HCT116 (cell line): ENCODE measurements around the gene CREB3.

Experiments used
- CBX3 ChIP-seq: IDR thresholded peaks from 2 replicates; pipeline ENCODE4 v1.6.1; 2012; ENCODE audit warnings: low read depth
- CEBPB ChIP-seq: IDR thresholded peaks from 2 replicates; pipeline ENCODE4 v1.6.1; 2012; ENCODE audit warnings: low read depth
- CTCF ChIP-seq, 3 experiments: fragments of 200-600 bp in 1 of 3; sonication (generic) in 1 of 3; IDR thresholded peaks in 2 of 3; conservative IDR thresholded peaks in 1 of 3; 2 replicates each; pipeline ENCODE4 v1.5.1; 2012 to 2017; ENCODE audit warnings: low read depth in 2 of 3, low read length in 2 of 3, antibody characterized with exemption in 1 of 3, borderline replicate concordance in 1 of 3, control low read depth in 1 of 3, mild to moderate bottlenecking in 1 of 3, mixed read lengths in 1 of 3, mixed run types in 1 of 3, moderate library complexity in 1 of 3; ENCODE audit not compliant: insufficient read depth in 1 of 3
- JUND ChIP-seq: IDR thresholded peaks from 2 replicates; pipeline ENCODE4 v1.6.1; 2012
- RAD21 ChIP-seq: IDR thresholded peaks from 2 replicates; pipeline ENCODE4 v1.6.1; 2012; ENCODE audit warnings: low read depth, mild to moderate bottlenecking
- SRF ChIP-seq: IDR thresholded peaks from 2 replicates; pipeline ENCODE4 v1.6.1; 2012; ENCODE audit warnings: low read depth
- TCF7L2 ChIP-seq: IDR thresholded peaks from 2 replicates; pipeline ENCODE4 v1.7.0; 2011; ENCODE audit warnings: borderline replicate concordance, inconsistent platforms; ENCODE audit not compliant: insufficient read depth, insufficient read length; ENCODE audit errors: extremely low read depth
- ZNF274 ChIP-seq: fragments of 200-500 bp; sonication (Bioruptor generic); IDR thresholded peaks from 2 replicates; pipeline ENCODE4 v1.6.1; 2014; ENCODE audit warnings: mild to moderate bottlenecking, low read depth, low read length, inconsistent platforms

GRCh38 chr9:35691757-35692301 lies 40.6 kb upstream of the CREB3 start:
- TF ChIP-seq CTCF (IDR thresholded peaks at IDR 0.05 in 2 of 3, conservative IDR thresholded peaks at IDR 0.05 in 1 of 3; ENCODE audit: borderline replicate concordance in 1 of 3, insufficient read depth in 1 of 3, low read depth in 2 of 3, low read length in 2 of 3) = no peak
- TF ChIP-seq RAD21 = no peak
- no peak for TF ChIP-seq SRF
- TF ChIP-seq CEBPB = no peak
- TF ChIP-seq TCF7L2 = no peak
- no peak for TF ChIP-seq CBX3
- no peak for TF ChIP-seq ZNF274
- no peak for TF ChIP-seq JUND
